22Rv1 (cell line): ENCODE measurements around the gene TXLNA.

Source experiments
- ZFX ChIP-seq: fragments of 450-650 bp; IDR thresholded peaks from 2 replicates; pipeline ENCODE4 v1.6.1; 2017; ENCODE audit warnings: antibody characterized with exemption, borderline replicate concordance
- TF ChIP-seq, protein P1 (sequence below): fragments of 450-650 bp; IDR thresholded peaks from 2 replicates; pipeline ENCODE4 v1.5.1; 2017; ENCODE audit warnings: mild to moderate bottlenecking

DNA sequence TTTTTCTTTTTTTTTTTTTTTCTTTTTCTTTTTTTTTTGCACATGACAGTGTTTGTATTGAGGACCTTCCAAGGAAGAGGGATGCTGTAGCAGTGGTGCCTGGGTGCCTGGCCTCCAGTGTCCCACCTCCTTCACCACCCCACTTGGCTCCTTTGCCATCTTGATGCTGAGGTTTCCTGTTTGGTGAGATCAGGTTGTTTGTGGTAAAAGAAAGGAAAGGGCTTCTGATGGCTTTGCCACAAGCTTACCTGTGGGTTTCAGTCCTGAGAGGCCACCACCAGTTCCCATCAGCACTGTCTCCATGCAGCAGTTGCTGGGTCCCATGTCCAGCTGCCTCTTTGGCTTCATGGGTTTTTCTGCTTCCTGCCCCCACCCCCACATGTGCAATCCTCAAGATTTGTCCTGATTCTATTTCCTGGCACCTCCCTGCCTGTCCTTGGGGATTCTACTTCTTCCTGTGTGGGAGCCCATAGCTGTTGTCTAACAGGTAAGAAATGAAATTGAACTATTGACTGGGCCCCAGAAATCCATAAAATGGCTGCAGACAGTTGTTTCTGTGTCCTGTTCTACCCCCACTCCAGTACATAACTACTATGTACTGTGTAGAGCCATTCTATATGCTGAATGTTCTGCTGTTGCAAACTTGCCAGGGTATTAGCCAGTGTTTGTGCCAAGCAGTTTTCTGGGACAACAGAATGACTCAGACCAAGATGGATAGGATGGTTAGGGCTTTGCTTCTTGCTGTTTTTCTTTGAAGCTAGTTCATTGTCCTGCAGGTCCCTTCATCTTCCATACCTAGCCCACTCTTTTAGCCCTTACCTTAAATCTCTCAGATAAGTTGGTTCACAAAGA, 16.7 kb downstream of the TXLNA start:
- TF ChIP-seq, protein P1, sequence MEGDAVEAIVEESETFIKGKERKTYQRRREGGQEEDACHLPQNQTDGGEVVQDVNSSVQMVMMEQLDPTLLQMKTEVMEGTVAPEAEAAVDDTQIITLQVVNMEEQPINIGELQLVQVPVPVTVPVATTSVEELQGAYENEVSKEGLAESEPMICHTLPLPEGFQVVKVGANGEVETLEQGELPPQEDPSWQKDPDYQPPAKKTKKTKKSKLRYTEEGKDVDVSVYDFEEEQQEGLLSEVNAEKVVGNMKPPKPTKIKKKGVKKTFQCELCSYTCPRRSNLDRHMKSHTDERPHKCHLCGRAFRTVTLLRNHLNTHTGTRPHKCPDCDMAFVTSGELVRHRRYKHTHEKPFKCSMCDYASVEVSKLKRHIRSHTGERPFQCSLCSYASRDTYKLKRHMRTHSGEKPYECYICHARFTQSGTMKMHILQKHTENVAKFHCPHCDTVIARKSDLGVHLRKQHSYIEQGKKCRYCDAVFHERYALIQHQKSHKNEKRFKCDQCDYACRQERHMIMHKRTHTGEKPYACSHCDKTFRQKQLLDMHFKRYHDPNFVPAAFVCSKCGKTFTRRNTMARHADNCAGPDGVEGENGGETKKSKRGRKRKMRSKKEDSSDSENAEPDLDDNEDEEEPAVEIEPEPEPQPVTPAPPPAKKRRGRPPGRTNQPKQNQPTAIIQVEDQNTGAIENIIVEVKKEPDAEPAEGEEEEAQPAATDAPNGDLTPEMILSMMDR = no peak
- TF ChIP-seq ZFX = no peak
